ENCODE measurements around the gene ALG10B. TPM values are rescaled to one million over a fixed set of nuclear protein-coding genes. Genes with fewer than 3 reads are reported as not detected.
A peak's percentile ranks its signal among the peaks of the same experiment; 100 is the strongest.
"Not testable (repeated sequence)": the region's sequence is repeated elsewhere in the genome, so short reads cannot be mapped to it uniquely, and the experiment has no call there.

The ALG10B gene
- total RNA-seq, 4 donors from 2014 or later = 2.3 to 7.4 (median 4.9) TPM

GRCh38 chr12:38327356-38327755 lies 10.8 kb downstream of the ALG10B start:
- DNase-seq (ENCODE audit: extremely low spot score) = no peak
- no peaks in the 10 kb centered on the region for H3K27me3 ChIP-seq
- peaks cover 0 to 4% (median 0%) of the 10 kb centered on the region in 4 donors for H3K36me3 ChIP-seq
- no peaks in the 10 kb centered on the region for H3K9me3 ChIP-seq
- no peak for TF ChIP-seq POLR2AphosphoS5 (IDR thresholded peaks at IDR 0.05)
- TF ChIP-seq POLR2A (IDR thresholded peaks at IDR 0.05; ENCODE audit: low read depth) = no peak
- TF ChIP-seq CTCF (IDR thresholded peaks at IDR 0.05) = no peak
- no peak for TF ChIP-seq EP300 (IDR thresholded peaks at IDR 0.05)
- WGBS = 87% methylated on average over 3 of the region's 3 CpGs
- intact Hi-C loops (cut with DNase I) = loop anchor here (5.0 kb wide), 1 partner anchor 775 kb away; no protein-coding TSS in a partner anchor
- H3K4me3 ChIP-seq = no peak overlapping the region
- no peak overlapping the region for H3K27ac ChIP-seq (replicated peaks in 1 of 4)
- H3K4me1 ChIP-seq = peaks cover 0 to 3% (median 0%) of the 10 kb centered on the region in 4 donors

- Histone ChIP-seq H3K27me3 (no peaks in the 10 kb centered on the region), H3K27ac (replicated peaks in 1 of 4) (no peak overlapping the region), H3K4me3 (no peak overlapping the region), H3K36me3 (peaks cover 0 to 4% (median 0%) of the 10 kb centered on the region in 4 donors), H3K4me1 (peaks cover 0 to 3% (median 0%) of the 10 kb centered on the region in 4 donors), H3K9me3 (no peaks in the 10 kb centered on the region)
- no peak for DNase-seq (ENCODE audit: extremely low spot score)
- TF ChIP-seq CTCF (IDR thresholded peaks at IDR 0.05) (peak; percentile 52 to 72 (median 69)), POLR2AphosphoS5 (IDR thresholded peaks at IDR 0.05) (no peak)
- intact Hi-C loops (cut with DNase I) = loop anchor here (5.0 kb wide), 1 partner anchor 774 kb away; no protein-coding TSS in a partner anchor
- 21% methylated on average over 6 of the region's 6 CpGs for WGBS
Measured at GRCh38 chr12:38328306-38328895, 11.8 kb downstream of the ALG10B start.

- H3K4me3 ChIP-seq; intact Hi-C loops (cut with DNase I); DNase-seq (ENCODE audit: extremely low spot score); H3K27me3 ChIP-seq; H3K27ac ChIP-seq (replicated peaks in 1 of 4); H3K9me3 ChIP-seq; H3K4me1 ChIP-seq; H3K36me3 ChIP-seq: not testable (repeated sequence)
- WGBS = 93% methylated on average over 13 of the region's 30 CpGs
Measured at GRCh38 chr12:38330414-38330813, 13.8 kb downstream of the ALG10B start.

- intact Hi-C loops (cut with DNase I) = no loop called here
- no peaks in the 10 kb centered on the region for H3K36me3 ChIP-seq
- DNase-seq (ENCODE audit: extremely low spot score) = no peak
- peaks cover 0 to 3% (median 0%) of the 10 kb centered on the region in 4 donors for H3K4me1 ChIP-seq
- WGBS = 88% methylated on average over 1 of the region's 1 CpG
- H3K9me3 ChIP-seq = no peaks in the 10 kb centered on the region
- no peaks in the 10 kb centered on the region for H3K27me3 ChIP-seq
- H3K4me3 ChIP-seq = no peak overlapping the region
- no peak for TF ChIP-seq CTCF (IDR thresholded peaks at IDR 0.05)
- H3K27ac ChIP-seq (replicated peaks in 1 of 4) = no peak overlapping the region
Measured at GRCh38 chr12:38332814-38333213, 16.2 kb downstream of the ALG10B start.

- H3K36me3 ChIP-seq = no peaks in the 10 kb centered on the region
Measured at GRCh38 chr12:38342444-38342843, 25.9 kb downstream of the ALG10B start.

GRCh38 chr12:38343256-38343655 lies 26.7 kb downstream of the ALG10B start:
- intact Hi-C loops (cut with DNase I); H3K4me3 ChIP-seq; H3K27ac ChIP-seq (replicated peaks in 1 of 4); H3K4me1 ChIP-seq; DNase-seq (ENCODE audit: extremely low spot score); H3K27me3 ChIP-seq; H3K9me3 ChIP-seq; H3K36me3 ChIP-seq: not testable (repeated sequence)
- WGBS = 64% methylated on average over 4 of the region's 4 CpGs

More at GRCh38 chr12:38342444-38342843, 25.9 kb downstream of the ALG10B start:
- 68% methylated on average over 3 of the region's 3 CpGs for WGBS
- no peaks in the 10 kb centered on the region for H3K27me3 ChIP-seq
- TF ChIP-seq POLR2AphosphoS5 (IDR thresholded peaks at IDR 0.05) = no peak
- TF ChIP-seq EP300 (IDR thresholded peaks at IDR 0.05) = no peak
- intact Hi-C loops (cut with DNase I) = no loop called here
- no peaks in the 10 kb centered on the region for H3K9me3 ChIP-seq
- no peak overlapping the region for H3K4me3 ChIP-seq
- no peaks in the 10 kb centered on the region for H3K4me1 ChIP-seq
- no peak for DNase-seq (ENCODE audit: extremely low spot score)
- no peak overlapping the region for H3K27ac ChIP-seq (replicated peaks in 1 of 4)

- H3K9me3 ChIP-seq; H3K27me3 ChIP-seq; H3K4me3 ChIP-seq; H3K4me1 ChIP-seq; intact Hi-C loops (cut with DNase I); H3K27ac ChIP-seq (replicated peaks in 1 of 4); H3K36me3 ChIP-seq; DNase-seq (ENCODE audit: extremely low spot score): not testable (repeated sequence)
- WGBS = 100% methylated on average over 1 of the region's 1 CpG
Measured at GRCh38 chr12:38343916-38344315, 27.3 kb downstream of the ALG10B start.

Measured in esophagus muscularis mucosa (tissue), 4 donors.